Measurements from ENCODE around the gene IL1RL2. TPM values are rescaled to one million over a fixed set of nuclear protein-coding genes. Genes with fewer than 3 reads are reported as not detected.

The IL1RL2 gene
- total and polyA plus RNA-seq, 2 experiments from 2014 or later: 2.0 to 2.3 TPM

- peaks cover 3% of the 10 kb centered on the region; the same call in 1 of the 2 replicates for H3K36me3 ChIP-seq (ENCODE audit: low read depth)
- H3K27ac ChIP-seq: no peak overlapping the region
- H3K4me3 ChIP-seq: no peak overlapping the region
- no peak for DNase-seq
- H3K4me2 ChIP-seq (ENCODE audit: unreplicated experiment): no peak overlapping the region
- no peaks in the 10 kb centered on the region for H3K9me3 ChIP-seq (ENCODE audit: low read depth)
- H3K9me2 ChIP-seq (ENCODE audit: insufficient read depth): no peaks in the 10 kb centered on the region
- H3K27me3 ChIP-seq (replicated peaks; ENCODE audit: insufficient read depth): no peaks in the 10 kb centered on the region
- H3K79me2 ChIP-seq (ENCODE audit: insufficient read depth): no peaks in the 10 kb centered on the region
- 86% methylated on average over 5 of the region's 5 CpGs for WGBS, 2 experiments (ENCODE audit: low coverage in 1 of 2, low lambda C conversion rate in 2 of 2, missing lambda C conversion rate in 2 of 2)
- no peak overlapping the region for H3K9ac ChIP-seq
- TF ChIP-seq EZH2phosphoT487 (IDR thresholded peaks at IDR 0.05; ENCODE audit: insufficient read depth, low read depth) (no peak), EZH2 (IDR thresholded peaks at IDR 0.05; ENCODE audit: insufficient read depth, poor library complexity, severe bottlenecking) (no peak)
- in situ Hi-C loops (cut with MboI): no loop called here
- H3K4me1 ChIP-seq (ENCODE audit: insufficient read depth): peaks cover 11% of the 10 kb centered on the region
- H2AFZ ChIP-seq: no peak overlapping the region
- peaks cover 13% of the 10 kb centered on the region for H3F3A ChIP-seq (ENCODE audit: insufficient read depth)
- H4K20me1 ChIP-seq (ENCODE audit: insufficient read depth): no peaks in the 10 kb centered on the region
Measured at GRCh38 chr2:102197389-102198137, 10.7 kb downstream of the IL1RL2 start.

DNA sequence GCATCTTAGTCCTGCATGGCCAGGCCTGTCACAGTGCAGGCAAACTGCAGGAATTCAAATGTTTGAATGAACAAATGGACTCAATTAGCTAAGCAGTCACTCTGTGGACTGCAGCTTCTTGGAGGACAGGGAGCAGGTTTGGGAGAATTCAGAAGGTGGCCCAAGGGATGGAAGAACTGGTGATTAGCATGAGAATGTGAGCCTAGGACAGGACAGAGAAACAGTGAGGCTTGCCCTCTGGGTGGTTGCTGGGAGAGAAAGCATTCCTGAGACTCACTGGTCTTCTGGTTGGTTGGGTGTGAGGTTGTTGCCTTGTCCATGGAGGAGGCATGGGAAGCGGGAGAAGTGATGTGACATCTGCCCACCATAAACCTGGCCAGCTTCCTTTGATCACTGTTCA is 13.7 kb downstream of the IL1RL2 start:
- H4K20me1 ChIP-seq (ENCODE audit: insufficient read depth): no peaks in the 10 kb centered on the region
- no peaks in the 10 kb centered on the region for H3K27me3 ChIP-seq (replicated peaks; ENCODE audit: insufficient read depth)
- no peaks in the 10 kb centered on the region for H3F3A ChIP-seq (ENCODE audit: insufficient read depth)
- no peaks in the 10 kb centered on the region for H3K9me2 ChIP-seq (ENCODE audit: insufficient read depth)
- WGBS, 2 experiments (ENCODE audit: low coverage in 1 of 2, low lambda C conversion rate in 2 of 2, missing lambda C conversion rate in 2 of 2): 95 to 100% methylated on average over 1 of the region's 1 CpG
- H3K27ac ChIP-seq: no peak overlapping the region
- no peak overlapping the region for H3K4me2 ChIP-seq (ENCODE audit: unreplicated experiment)
- no peak for DNase-seq
- H3K4me1 ChIP-seq (ENCODE audit: insufficient read depth): no peaks in the 10 kb centered on the region
- H3K79me2 ChIP-seq (ENCODE audit: insufficient read depth): no peaks in the 10 kb centered on the region
- in situ Hi-C loops (cut with MboI): no loop called here
- H3K36me3 ChIP-seq (ENCODE audit: low read depth): peaks cover 13% of the 10 kb centered on the region; the same call in 1 of the 2 replicates
- peaks cover 3% of the 10 kb centered on the region for H3K9me3 ChIP-seq (ENCODE audit: low read depth)
- no peak overlapping the region for H2AFZ ChIP-seq
- no peak for TF ChIP-seq EZH2 (IDR thresholded peaks at IDR 0.05; ENCODE audit: insufficient read depth, poor library complexity, severe bottlenecking)
- H3K4me3 ChIP-seq: no peak overlapping the region
- H3K9ac ChIP-seq: no peak overlapping the region

- Histone ChIP-seq H2AFZ (no peak overlapping the region), H4K20me1 (ENCODE audit: insufficient read depth) (no peaks in the 10 kb centered on the region), H3K79me2 (ENCODE audit: insufficient read depth) (no peaks in the 10 kb centered on the region), H3K4me3 (no peak overlapping the region), H3K27me3 (replicated peaks; ENCODE audit: insufficient read depth) (no peaks in the 10 kb centered on the region), H3K27ac (no peak overlapping the region), H3K9ac (no peak overlapping the region), H3K4me1 (ENCODE audit: insufficient read depth) (no peaks in the 10 kb centered on the region), H3K9me2 (ENCODE audit: insufficient read depth) (no peaks in the 10 kb centered on the region), H3F3A (ENCODE audit: insufficient read depth) (no peaks in the 10 kb centered on the region), H3K36me3 (ENCODE audit: low read depth) (peaks cover 13% of the 10 kb centered on the region; the same call in 1 of the 2 replicates), H3K9me3 (ENCODE audit: low read depth) (peaks cover 3% of the 10 kb centered on the region), H3K4me2 (ENCODE audit: unreplicated experiment) (no peak overlapping the region)
- no peak for TF ChIP-seq EZH2 (IDR thresholded peaks at IDR 0.05; ENCODE audit: insufficient read depth, poor library complexity, severe bottlenecking)
- no peak for TF ChIP-seq EZH2phosphoT487 (IDR thresholded peaks at IDR 0.05; ENCODE audit: insufficient read depth, low read depth)
- in situ Hi-C loops (cut with MboI): no loop called here
- DNase-seq: no peak
Measured at GRCh38 chr2:102204638-102205037, 17.8 kb downstream of the IL1RL2 start.

DNA sequence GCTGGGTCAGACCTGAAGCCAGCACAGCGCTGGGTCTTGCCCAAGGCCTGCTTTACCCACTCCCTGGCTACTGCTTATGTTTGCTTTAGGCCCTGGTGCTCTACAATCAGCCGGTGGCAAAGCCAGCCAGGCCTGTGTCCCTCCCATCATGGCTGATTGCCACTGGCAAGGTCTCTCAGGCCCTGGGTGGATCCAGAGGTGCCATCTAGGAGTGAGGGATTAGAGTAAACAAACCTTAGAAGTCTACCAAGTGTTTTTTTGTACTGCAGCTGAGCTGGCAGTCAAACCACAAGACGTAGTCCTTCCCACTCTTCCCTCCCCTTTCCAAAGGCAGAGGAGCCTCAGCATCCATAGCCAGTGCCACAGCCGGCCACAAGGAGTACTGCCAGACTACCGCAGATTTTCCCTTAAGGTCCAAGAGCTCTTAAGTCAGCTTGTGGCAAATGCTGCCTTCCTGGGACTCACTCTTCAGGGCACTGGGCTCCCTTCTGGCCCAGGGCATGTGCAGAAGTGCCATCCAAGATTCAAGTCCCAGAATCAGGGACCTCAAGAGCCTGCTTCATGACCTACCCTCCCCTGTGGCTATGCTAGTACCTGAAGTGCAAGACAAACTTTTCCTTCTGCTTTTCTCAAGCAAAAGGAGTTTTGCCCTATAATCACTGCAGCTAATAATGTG is 20.0 kb downstream of the IL1RL2 start:
- no peaks in the 10 kb centered on the region for H3K9me2 ChIP-seq (ENCODE audit: insufficient read depth)
- H3K4me3 ChIP-seq: no peak overlapping the region
- TF ChIP-seq EZH2phosphoT487 (IDR thresholded peaks at IDR 0.05; ENCODE audit: insufficient read depth, low read depth) (no peak), EZH2 (IDR thresholded peaks at IDR 0.05; ENCODE audit: insufficient read depth, poor library complexity, severe bottlenecking) (no peak)
- DNase-seq: peak; percentile 52
- H3K27ac ChIP-seq: peak overlapping the region; percentile 41; the same call in 1 of the 2 replicates
- H3K4me1 ChIP-seq (ENCODE audit: insufficient read depth): no peaks in the 10 kb centered on the region
- in situ Hi-C loops (cut with MboI): no loop called here
- H3K9me3 ChIP-seq (ENCODE audit: low read depth): peaks cover 3% of the 10 kb centered on the region
- H4K20me1 ChIP-seq (ENCODE audit: insufficient read depth): no peaks in the 10 kb centered on the region
- no peak overlapping the region for H3K9ac ChIP-seq
- H2AFZ ChIP-seq: no peak overlapping the region
- H3K79me2 ChIP-seq (ENCODE audit: insufficient read depth): no peaks in the 10 kb centered on the region
- H3K4me2 ChIP-seq (ENCODE audit: unreplicated experiment): no peak overlapping the region
- WGBS, 2 experiments (ENCODE audit: low coverage in 1 of 2, low lambda C conversion rate in 2 of 2, missing lambda C conversion rate in 2 of 2): 40 to 57% methylated on average over 5 of the region's 5 CpGs
- peaks cover 13% of the 10 kb centered on the region; the same call in 1 of the 2 replicates for H3K36me3 ChIP-seq (ENCODE audit: low read depth)
- no peaks in the 10 kb centered on the region for H3K27me3 ChIP-seq (replicated peaks; ENCODE audit: insufficient read depth)
- H3F3A ChIP-seq (ENCODE audit: insufficient read depth): no peaks in the 10 kb centered on the region

Data from GM23248 (cell line).